ENCODE data around the gene CTCFL.
"Not testable (repeated sequence)": the region's sequence is repeated elsewhere in the genome, so short reads cannot be mapped to it uniquely, and the experiment has no call there.

Gene CTCFL

DNA sequence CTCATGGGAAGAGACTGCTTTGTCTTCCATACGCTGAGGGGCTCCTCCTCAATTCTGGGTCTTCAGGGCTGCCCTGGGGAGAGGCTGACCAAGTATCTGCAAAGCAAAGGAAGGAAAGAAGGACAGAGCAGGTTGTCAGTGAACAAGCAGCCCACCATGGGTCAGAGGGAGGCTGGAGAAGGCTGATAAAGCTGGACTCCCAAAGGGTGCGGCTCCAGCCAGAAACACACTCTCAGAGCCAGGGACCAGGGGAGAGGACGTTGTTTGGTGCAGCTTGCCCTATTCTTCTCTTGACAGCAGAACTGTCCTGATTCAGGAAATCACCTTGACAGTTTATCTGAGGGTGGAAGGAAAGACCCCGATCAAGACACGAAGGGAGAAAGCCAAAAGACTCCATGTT, 10.4 kb upstream of the CTCFL start:
- no peak for DNase-seq

DNA sequence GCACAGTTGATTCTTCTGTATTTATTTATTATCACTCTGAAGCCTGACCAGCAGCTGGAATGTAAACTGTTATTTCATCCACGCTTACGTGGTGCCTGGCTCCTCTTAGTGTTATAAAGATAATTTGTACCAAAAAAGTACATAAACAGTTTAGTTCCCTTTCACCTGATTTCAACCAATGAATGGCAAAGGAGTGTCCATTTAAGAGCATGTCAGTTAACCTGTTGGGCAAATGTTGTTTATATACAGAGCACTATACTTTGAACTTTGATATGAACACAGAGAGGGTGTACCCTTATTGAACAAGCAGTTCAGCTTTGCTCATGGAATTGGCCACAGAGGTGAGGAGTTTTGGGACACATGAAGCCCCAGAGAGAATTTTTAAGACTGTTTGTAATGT, 7.2 kb upstream of the CTCFL start:
- no peak for DNase-seq

DNA sequence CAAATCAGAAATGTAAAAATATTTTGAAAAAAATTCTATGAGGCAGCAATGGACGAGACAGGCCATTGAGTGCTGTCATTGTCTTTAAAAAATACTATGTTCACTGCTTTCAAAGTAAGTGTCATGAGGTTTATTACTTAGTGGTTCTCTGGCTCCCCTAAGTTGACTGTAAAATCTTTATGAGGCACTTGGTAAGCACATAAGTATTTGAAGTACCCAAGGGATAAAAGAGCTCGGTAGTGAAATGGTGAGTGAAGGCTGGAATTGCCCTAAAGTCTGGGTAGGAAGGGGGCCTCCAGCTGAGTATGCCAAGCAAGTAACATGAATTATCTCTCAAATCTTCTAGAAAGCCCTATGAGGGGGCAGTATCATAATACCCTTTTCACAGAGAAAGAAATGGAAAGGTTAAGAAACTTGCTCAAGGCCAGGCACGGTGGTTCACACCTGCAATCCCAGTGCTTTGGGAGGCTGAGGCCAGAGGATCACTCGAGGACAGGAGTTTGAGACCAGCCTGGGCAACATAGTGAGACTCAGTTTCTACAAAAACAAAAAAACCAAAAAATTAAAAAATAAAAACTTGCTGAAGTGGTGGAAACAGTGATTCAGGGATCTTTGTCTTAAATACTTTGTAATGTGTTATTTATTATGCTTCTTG, 5.5 kb upstream of the CTCFL start:
- no peak for DNase-seq

DNA sequence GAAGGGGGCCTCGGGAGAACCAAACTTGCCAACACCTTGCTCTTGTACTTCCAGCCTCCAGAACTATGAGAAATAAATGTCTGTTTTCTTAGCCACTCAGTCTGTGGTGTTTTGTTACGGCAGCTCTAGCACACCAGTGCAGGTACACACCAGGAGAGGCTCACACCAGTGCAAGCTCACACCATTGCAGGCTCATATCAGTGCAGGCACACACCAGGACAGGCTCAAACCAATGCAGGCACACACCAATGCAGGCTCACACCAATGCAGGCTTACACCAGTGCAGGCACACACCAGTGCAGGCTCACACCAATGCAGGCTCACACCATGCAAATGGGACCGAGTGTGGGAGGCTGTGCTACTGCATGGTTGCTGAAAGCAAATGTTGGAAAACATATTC, 4.9 kb upstream of the CTCFL start:
- no peak for DNase-seq

DNA sequence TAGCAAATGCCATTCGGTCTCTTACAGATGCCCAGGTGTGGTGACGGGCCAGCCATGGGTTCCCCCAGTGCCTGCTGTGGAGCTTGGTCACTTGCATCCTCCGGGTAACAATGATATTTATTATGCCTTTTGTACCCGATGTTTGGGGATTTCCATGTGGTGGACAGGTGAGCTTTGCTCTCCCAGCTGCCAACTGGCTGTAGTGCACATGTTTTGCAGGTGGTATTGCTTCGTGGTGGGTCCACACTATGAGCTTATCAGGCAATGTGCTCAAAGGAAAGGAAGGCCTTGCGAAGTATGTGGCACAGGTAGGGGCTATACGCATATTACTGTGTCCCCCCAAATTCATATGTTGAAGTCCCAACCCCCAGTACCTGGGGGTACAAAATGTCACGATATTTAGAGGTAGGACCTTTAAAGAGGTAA, 4.2 kb upstream of the CTCFL start:
- DNase-seq = no peak

DNA sequence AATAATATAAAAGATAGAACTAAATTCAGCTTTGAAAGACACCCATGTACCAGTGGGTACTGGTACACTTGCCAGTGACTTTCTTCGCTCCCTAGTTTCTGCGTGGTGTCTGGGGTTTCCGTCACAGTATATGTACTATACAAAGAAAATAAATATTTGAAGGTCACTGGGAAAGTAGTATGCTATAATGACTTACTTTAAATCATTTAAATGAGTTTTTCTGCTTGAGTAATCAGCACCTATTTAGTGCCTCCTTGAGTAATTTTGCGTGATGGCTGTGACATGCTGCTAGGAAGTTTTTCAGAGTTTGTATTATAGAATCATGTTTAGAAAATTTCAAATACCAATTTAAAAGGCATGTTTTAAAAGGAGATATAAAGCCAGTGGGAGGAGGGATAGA, 3.2 kb upstream of the CTCFL start:
- no peak for DNase-seq

DNA sequence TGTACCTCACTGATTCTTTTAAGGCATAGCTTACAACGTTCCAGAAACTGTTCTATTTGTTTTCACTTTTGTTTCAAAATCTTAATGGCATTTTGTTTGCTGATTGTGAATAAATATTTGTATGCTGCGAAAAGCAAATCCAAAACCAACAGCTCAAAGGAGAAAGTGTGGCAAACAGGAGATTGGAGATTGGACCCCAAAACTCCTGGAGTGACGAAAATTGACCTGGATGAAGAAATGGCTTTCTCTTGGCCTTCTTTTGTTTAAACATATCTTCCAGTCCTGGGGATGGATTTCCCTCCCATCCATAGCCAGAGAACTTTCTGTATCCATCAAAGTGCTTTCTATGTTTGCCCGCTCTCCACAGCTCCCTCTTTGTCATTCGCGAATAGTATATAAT, 2.8 kb upstream of the CTCFL start:
- DNase-seq = no peak

DNA sequence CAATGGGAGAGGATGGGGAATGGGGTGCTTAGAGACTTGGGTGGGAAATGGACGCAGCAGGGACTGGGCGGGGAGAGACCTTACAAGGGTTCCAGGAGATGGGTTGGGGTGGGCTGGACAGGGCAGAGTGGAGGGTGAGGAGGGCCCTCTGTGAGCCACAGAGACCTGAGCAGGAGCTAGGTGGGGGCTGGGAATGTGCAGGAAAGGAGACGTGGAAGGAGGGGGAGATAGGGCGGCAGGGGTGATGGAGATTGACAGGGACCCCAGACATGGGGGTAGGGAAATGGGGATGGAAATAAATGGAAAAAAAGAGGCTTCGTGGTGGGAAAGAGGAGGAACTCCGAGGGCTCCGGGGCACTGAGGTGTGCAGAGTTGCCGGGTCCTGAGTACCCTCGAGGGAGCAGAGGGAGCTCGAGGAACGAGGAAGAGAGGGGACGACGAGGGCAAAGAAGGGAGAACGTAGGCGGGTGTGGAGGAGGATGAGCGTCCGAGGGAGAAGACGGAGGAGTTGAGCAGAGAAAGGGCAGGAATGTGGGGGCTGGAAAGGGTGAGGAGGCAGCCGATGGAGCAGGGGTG, 2.0 kb upstream of the CTCFL start:
- no peak for DNase-seq

DNA sequence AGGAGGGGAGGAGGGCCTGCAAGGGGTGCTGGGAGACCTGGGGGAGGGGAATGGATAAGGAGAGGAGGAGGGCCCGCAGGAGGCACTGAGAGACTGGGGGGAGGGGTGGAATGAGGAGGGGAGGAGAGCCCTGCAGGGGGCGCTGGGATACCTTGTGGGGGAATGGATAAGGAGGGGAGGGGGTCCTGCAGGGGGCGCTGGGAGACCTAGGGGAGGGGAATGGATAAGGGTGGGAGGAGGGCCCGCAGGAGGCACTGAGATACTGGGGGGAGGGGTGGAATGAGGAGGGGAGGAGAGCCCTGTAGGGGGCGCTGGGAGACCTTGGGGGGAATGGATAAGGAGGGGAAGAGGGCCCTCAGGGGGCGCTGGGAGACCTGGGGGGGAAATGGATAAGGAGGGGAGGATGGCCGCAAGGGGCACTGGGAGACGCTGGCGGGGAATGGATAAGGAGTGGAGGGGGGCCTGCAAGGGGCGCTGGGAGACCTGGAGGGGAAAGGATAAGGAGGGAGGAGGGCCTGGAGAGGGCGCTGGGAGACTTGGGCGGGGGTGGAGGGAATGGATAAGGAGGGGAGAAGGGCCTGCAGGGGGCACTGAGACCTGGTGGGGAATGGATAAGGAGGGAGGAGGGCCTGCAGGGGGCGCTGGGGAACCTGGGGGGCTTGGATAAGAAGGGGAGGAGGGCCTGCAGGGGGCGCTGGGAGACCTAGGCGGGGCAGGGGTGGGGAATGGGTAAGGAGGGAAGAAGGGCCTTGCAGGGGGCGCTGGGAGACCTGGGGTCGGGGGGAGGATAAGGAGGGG, 1.3 kb upstream of the CTCFL start:
- peak; percentile 76 for DNase-seq

DNA sequence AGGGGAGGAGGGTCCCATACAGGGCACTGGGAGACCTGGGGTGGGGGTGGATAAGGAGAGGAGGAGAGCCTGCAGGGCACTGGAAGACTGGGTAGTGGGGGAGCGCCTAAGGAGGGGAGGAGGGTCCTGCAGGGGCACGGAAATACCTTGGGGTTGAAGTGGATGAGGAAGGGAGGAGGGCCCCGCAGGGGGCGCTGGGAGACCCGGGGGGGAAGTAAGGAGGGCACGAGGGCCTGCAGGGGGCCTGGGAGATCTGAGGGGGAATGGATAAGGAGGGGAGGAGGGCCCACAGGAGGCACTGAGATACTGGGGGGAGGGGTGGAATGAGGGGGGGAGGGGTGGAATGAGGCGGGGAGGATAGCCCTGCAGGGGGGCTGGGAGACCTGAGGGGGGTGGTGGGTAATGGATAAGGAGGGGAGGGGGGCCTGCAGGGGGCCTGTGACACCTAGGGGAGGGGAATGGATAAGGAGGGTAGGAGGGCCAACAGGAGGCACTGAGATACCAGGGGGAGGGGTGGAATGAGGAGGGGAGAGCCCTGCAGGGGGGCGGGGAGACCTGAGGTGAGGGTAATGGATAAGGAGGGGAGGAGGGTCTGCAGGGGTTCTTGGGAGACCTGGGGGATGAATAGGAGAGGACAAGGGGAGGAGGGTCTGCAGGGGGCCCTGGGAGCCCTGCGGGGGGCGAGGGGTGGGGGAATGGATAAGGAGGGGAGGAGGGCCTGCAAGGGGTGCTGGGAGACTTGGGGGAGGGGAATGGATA, 567 bp upstream of the CTCFL start:
- peak; percentile 54 for DNase-seq

DNA sequence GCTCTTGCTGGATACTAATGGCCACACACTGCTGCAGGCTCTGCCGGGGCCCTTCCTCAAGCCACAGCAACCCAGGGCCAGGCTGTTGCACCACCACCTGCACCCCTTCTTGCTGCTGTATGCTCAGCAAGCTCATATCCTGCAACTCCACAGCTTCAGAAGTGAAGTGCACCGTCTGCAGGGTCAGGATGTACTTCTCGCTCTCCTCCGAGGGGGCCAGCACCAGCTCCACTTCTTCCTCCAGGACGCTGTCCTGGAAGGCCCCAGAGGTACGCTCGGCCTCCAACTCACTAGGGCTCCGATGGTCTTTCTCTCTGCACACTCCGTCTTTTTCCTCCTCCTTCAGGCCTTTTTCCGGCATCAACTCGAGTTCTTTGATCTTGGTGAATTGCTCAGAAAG, 1.2 kb downstream of the CTCFL start:
- DNase-seq = no peak

DNA sequence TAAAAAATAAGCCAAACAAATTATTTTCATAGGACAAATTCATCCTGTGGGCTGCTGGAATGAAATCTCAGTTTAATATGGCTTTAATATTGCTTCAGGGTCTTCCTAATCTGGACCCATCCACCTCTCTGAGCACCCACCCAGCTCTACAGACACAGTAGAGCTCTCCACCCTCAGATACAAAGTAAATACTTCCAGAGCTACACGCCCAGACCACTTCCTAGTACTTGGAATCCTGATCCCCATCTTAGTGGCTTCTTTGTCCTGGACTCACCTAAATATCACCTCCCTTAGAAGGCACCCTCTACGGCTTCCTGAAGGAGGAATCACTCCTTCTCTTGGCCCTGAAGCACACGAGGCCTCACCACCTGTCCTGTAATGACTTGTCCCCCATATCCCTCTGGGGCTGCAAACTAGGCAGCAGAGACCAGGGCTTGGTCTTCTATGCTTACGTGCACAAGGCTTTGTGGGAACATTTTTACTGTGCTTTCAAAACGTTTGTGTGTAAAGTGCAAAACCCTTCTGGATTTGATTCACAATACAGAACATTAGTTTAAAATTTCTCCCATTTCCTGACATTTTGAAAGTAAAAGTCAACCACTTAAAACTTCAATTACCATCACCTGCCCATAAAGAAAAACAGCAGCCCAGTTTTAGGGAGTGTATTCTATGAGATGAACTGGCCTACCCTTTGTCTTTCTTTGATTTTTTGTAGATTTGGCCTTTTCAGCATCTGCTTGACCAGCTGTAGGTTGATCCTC, 2.4 kb downstream of the CTCFL start:
- DNase-seq = no peak

DNA sequence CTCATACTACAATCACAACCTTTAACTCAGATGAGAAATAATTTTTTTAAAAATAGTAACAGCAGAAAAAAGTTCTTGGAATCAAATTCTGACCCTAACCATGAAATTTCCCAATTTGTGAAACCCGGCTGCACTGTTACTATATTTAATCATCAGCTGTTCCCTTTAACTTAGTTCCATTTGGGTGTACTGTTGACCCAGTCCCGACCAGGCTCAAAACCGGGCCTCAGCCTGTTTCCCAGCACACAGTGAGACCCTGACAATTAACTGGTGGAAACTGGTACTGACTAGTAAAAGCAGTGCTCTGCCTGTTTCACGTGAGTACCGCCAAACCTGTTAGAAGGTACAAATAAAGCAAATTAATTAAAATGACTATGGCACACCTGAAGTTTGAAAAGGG, 7.0 kb downstream of the CTCFL start:
- no peak for DNase-seq

DNA sequence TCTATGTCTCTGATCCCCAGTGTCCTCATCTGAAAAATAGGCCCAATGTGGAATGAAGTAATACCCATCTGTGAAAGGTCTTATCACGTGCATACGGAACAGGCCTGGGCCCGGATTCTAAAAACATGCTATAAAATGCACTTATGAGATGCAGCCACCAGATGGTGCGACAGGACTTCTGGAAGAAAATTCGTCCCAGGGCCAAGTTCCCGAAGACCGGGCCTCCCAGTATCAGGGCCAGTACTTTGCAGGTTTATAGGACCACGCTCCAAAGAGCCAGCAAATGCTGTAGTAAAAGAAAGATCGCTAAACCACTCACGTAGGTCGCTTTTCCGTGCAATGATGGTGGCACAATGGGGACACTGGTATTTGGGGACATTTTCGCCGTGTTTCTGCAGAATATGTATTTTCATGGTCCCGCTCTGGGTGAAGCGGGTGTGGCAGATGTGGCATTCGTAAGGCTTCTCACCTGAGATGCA, 10.6 kb downstream of the CTCFL start:
- peak; percentile 89 for DNase-seq

DNA sequence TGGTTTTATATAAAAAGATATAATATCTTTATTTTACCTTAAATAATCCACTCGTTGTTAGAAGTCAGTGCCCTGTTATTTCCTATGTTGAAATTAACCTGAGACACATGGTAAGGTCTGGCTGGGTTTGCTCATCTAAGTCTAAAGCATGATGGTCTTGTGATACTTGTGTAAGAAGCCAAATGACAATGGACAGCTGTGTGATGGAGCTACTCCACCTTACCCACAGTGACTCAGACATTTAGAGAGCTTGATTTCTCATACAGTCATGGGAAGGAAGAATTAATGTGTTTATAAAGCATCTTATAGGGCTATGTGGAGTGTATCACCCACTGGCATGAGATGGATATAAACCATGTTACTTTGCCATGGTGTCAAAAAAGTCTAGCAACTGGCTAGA, 11.7 kb downstream of the CTCFL start:
- DNase-seq = no peak

DNA sequence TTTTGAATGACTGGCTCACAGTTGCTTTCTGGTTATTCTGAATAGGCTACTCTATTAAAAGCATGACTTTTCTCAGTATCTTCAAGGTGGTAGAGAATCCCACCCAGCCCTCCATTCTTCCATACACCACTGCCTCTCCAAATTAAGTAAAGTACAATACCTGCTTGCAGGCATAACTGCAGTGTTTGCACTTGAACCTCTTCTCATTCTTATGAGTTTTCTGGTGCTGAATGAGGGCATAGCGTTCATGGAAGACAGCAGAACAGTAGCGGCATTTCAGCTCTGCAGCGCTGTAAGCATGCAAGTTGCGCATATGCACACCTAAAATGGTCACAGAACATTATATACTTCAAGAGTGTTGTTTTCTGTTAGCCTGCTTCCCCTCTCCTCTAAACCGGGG, 12.5 kb downstream of the CTCFL start:
- no peak for DNase-seq

DNA sequence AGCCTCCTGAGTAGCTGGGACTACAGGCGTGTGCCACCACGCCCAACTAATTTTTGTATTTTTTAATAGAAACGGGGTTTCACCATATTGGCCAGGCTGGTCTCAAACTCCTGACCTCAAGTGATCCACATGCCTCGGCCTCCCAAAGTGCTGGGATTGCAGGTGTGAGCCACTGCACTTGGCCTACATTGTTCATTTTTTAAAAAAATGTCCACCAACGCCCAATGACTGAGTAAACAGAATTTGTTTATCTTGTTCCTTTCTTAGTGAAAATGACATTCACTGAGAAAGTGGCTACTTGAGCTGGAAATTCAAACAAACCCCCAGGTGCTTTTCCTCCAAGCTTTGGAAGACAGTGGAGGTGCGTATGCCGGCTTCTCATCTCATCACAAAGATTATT, 13.2 kb downstream of the CTCFL start:
- DNase-seq = not testable (repeated sequence)

DNA sequence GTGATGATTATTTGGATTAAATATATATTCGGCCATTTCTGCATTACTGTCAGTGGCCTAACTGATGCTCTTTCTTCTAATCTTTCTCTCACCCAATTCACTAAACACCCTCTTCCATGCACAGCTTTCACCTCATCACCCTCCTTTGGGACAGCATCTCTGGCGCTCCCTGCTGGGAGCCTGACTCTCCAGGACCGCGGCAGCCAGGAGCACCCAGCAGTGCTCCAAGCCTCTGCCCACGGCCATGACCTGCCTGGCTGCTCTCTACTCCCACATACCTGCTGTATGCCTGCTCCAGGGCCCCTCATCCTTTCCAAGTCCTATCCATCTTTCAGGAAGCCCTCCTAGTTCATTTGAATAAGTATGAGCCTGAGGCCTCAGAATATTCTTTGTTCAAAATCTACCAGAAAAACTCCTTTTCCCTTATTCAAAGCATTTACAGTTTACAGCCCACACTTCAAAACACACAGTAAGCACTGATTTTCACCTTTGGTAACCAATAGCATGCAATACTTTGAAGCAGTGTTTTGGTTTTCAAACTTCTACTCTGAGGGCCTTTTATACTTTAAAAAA, 15.2 kb downstream of the CTCFL start:
- DNase-seq = peak; percentile 68

DNA sequence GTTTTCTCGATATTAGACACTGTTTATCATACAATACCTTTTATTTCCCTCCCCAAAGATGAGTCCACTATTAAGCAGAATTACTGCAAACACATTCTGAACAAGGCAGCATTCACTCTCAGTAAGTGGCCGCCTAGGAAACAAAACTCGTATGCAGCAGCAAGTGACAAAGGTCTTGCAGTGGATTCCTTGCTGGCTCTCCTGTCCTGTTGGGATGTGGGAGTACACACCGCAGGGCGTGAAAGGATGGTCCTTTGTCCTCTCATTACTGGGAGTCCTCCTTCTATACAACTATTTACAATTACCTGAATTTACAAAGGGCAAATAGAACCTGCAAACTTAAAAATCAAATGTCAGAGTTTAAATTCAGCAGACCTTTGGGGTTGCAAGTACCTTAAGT, 16.1 kb downstream of the CTCFL start:
- peak; percentile 48 for DNase-seq

DNA sequence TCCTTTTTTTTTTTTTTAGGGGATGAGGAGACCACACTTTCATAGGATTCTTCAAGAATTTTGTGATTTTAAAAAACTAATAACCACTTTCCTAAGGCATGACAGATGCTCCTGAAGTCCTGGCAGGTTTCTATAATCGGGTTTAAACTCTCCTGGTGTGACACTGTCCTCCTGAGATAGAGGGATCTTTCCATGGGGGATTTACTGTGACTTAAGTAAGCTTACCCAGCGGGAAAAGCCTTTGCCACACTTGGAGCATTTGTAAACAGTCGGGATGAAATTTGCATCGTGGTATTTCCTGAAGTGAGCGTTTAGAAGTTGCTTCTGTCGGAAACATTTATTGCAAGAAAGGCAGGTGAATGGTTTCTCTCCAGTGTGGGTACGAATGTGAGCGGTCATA, 16.6 kb downstream of the CTCFL start:
- peak; percentile 96 for DNase-seq

DNA sequence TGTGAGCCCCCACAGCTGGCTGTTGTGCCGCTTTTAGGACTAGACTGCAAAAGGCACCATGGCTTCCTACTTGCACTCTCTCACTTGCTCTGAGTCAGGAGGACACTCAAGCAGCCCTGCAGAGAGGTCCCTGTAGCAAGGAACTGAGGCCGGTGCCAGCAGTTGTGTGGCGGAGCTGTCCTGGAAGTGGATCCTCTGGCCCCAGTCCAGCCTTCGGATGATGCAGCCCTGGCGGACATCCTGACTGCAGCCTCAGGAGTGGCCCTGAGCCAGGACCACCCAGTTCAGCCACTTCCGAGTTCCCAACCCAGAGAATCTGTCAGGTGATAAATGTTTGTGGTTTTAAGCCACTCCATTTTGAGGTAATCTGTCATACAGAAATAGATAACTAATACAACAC, 17.5 kb downstream of the CTCFL start:
- no peak for DNase-seq

DNA sequence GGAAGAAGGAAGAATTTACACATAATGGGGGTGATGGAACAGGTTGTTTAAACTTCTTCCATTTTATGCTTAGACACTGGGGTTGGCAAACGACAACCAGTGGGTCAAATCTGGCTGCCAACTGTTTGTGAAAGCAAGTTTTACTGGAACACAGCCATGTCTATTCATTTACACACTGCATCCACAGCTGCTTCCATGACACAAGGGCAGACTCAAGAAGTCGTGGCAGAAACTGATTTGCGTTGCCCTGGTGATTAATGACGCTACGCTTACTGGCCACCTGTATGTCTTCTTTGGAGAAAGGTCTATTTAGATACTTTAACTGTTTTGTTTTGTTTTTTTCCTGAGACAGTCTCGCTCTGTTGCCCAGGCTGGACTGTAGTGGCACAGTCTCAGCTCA, 19.0 kb downstream of the CTCFL start:
- peak; percentile 58 for DNase-seq
